Sigmoid colon (tissue), 4 donors: Measurements from ENCODE around the gene PTH1R.

ENCODE experiments used
- POLR2AphosphoS5 ChIP-seq, 4 donors: sonication (generic); formaldehyde crosslinking; IDR thresholded peaks; one replicate each; pipeline ENCODE4 v1.6.1; 2017; ENCODE audit warnings: antibody characterized with exemption in 4 of 4
- TF ChIP-seq, protein P1 (sequence below), 4 experiments: fragments of 450-650 bp in 3 of 4; fragments of 200-600 bp in 1 of 4; IDR thresholded peaks; one replicate each; pipeline ENCODE4 v1.5.1; 2016 to 2019; ENCODE audit warnings: antibody characterized with exemption in 4 of 4, mild to moderate bottlenecking in 3 of 4, moderate library complexity in 2 of 4

DNA sequence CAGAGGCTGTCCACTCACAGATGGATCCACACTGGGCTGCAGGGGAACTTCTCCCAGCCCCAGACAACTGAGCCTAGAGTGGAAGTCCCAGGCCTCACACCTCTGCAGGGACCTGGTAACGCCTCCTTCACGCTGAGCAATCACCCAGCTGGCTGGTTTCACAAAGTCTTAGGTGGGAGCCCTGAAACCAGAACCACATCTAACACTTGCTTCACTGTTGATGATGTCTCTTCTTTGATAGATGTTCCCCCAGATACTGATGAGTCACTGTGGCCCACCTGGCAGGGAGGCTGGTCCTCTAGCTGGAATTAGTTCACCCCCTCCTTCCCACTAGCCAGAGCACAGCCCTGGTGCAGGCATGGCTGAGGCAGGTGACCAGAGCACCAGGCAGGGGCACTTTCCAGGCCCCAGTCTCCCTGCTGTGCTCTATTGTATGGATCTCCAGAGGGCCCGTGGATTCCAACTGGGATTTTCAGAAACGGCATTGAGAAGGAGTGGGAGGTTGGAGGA lies 47.8 kb upstream of the PTH1R start:
- TF ChIP-seq POLR2AphosphoS5 (IDR thresholded peaks at IDR 0.05): no peak
- TF ChIP-seq, protein P1, sequence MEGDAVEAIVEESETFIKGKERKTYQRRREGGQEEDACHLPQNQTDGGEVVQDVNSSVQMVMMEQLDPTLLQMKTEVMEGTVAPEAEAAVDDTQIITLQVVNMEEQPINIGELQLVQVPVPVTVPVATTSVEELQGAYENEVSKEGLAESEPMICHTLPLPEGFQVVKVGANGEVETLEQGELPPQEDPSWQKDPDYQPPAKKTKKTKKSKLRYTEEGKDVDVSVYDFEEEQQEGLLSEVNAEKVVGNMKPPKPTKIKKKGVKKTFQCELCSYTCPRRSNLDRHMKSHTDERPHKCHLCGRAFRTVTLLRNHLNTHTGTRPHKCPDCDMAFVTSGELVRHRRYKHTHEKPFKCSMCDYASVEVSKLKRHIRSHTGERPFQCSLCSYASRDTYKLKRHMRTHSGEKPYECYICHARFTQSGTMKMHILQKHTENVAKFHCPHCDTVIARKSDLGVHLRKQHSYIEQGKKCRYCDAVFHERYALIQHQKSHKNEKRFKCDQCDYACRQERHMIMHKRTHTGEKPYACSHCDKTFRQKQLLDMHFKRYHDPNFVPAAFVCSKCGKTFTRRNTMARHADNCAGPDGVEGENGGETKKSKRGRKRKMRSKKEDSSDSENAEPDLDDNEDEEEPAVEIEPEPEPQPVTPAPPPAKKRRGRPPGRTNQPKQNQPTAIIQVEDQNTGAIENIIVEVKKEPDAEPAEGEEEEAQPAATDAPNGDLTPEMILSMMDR (IDR thresholded peaks at IDR 0.05): no peak
